Posterior vena cava (tissue), 2 donors: ENCODE data around the gene CCDC183. TPM values are rescaled to one million over a fixed set of nuclear protein-coding genes. Genes with fewer than 3 reads are reported as not detected.

Experiments used
- DNase-seq: peaks from one replicate; pipeline ENCODE4 v3.0.0-alpha.2; 2020; ENCODE audit warnings: low spot score
- intact Hi-C, 2 donors: fragments of 100-400 bp; cut with DNase I; formaldehyde crosslinking; loops; one replicate each; pipeline versions ENCODE4 v1.14.1 to v1.14.2; 2022 to 2023
- total RNA-seq, 2 donors: library from RNA; stranded (reverse); fragmentation: NEBNext Ultra II Directional; extraction: Animal tissue kit (Norgen Biotek cat#: 25700); gene quantifications; one replicate each; pipeline ENCODE4 v1.2.1, GENCODE V29; 2021
- donor health status: DM: yes; HTN: yes; CAD: no.
- donor health status: DM: yes; HTN: yes; CAD: no.

Gene CCDC183
- total RNA-seq, 2 donors from 2014 or later = 0.29 to 0.42 TPM

DNA sequence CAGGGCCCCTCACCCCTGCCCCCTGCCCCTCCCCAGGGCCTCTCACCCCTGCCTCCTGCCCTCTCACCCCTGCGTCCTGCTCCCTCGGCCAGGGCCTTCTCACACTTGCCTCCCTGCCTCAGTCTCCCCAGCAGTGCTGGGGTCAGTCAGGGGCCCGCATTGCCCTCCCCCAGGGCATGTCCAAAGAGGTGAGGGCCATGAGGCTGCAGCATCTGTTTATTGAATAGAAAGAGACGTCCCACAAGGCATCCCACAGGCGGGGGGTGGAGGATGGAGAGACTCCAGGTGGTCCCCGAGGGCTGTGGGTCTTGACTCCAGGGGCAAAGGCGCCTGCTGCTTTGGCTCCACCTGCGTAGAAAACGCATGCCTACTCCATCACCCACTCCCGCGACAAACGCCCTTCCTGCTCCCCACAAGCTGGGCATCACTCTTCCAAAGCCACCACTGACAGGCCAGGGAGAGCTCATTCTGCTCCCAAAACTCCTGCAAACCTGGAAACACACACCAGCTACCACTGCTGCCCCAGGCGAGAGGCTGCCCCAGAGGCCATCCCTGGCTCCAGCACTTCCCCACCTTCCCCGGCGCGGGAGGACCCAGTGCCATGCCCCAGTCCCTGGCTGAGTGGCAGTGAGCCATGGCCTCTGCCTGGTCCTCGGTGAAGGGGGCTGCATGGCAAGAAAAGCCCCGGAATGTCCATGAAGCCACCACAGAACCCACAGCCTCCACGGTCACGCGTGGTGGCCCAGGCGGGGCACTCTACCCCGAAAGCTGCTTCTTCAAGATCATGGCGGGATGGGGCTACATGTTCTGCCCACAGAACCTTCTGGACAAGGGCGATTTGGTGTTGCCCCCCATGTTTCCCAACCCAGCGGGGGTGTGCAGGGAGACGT is 36.5 kb upstream of the CCDC183 start:
- intact Hi-C loops = loop anchor here in 1 of 2 donors (10.0 kb wide), 1 partner anchor 585 kb away; no protein-coding TSS in a partner anchor
- DNase-seq = peak; percentile 64

DNA sequence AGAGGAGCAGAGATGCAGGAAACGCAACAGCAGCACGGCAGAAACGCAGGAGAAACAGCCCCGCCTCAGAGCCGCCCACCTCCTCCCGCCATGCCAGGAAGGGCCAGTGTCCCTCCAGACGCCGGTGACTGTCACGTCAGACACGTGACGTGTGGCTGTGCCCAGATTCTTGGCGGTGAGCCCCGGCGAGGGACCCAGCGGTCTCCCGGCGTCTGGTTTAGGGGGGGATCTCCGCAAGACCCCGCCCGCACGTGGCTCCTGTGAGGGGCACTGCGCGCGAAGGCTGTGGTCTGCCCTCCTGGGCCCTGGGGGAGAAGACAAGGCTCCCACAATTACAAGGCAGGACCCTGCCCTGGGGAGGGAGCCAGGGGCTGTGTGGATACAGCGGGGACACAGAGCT is 35.7 kb upstream of the CCDC183 start:
- intact Hi-C loops = loop anchor here in 1 of 2 donors (10.0 kb wide), 1 partner anchor 586 kb away; no protein-coding TSS in a partner anchor
- peak; percentile 67 for DNase-seq

DNA sequence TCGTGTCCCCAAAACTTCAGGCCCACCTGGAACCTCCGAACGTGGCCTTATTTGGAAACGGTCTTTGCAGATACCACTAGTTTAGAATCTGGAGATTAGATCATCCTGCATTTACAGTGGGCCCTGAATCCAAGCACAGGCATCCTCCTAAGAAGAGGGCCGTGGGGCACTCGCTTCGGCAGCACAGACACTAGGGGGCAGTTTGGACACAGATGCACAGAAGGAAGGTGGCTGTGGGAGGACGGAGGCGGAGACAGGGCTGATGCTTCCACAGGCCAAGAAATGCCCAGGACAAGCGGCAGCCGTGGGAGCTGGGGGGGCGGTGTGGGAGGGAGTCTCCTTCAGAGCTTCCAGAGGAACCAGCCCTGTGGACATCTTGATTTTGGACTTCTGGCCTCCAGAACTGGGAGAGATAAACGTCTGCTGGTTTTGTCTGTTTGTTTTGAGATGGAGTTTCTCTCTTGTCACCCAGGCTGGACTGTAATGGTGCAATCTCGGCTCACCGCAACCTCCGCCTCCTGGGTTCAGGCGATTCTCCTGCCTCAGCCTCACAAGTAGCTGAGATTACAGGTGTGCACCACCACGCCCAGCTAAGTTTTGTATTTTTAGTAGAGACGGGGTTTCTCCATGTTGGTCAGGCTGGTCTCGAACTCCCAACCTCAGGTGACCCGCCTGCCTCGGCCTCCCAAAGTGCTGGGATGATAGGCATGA is 35.1 kb upstream of the CCDC183 start:
- intact Hi-C loops = loop anchor here in 1 of 2 donors (10.0 kb wide), 1 partner anchor 586 kb away; no protein-coding TSS in a partner anchor
- peak; percentile 85 for DNase-seq

DNA sequence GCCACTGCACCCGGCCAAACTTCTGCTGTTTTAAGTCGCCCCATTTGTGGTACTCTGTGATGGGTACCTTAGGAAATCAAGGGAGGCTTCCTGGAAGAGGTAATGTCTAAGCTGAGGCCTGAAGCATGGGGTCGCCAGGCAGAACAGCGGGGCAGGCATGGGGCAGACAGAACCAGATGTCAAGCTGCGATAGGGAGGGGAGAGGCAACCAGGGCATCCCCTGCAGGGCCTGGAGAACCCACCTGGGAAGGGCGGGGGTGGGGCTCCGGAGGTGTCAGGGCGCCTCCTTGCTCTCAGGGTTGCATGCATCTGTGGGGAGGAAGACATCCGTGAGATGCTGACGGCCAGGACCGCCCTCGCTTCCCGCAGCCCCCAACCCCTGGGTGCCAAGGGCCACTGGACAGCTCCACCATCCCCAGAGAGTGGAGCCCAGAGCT is 34.6 kb upstream of the CCDC183 start:
- DNase-seq = peak; percentile 55
- intact Hi-C loops = loop anchor here in 1 of 2 donors (10.0 kb wide), 1 partner anchor 587 kb away; no protein-coding TSS in a partner anchor

DNA sequence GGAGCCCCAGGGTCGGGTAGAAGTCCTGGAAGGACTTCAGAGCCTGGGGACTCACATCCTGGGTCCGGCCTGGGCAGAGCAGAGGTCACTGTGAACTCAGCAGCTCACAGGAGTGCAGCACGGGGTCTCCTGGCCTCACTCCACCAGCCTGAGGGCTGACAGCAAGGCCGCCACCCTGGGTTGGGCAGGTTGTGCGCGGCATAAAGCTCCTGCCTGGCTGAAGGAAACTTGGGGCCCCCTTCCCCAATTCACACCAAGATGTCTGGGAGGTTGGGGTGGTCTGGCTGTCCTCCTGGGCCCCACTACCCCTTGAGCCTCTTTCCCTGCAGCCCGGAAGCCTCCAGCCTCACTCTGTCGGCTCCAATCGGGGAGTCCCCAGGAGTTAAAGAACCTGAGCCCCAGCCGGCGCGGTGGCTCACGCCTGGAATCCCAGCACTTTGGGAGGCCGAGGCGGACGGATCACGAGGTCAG is 33.9 kb upstream of the CCDC183 start:
- intact Hi-C loops = loop anchor here in 1 of 2 donors (10.0 kb wide), 1 partner anchor 587 kb away; no protein-coding TSS in a partner anchor
- DNase-seq = peak; percentile 52

DNA sequence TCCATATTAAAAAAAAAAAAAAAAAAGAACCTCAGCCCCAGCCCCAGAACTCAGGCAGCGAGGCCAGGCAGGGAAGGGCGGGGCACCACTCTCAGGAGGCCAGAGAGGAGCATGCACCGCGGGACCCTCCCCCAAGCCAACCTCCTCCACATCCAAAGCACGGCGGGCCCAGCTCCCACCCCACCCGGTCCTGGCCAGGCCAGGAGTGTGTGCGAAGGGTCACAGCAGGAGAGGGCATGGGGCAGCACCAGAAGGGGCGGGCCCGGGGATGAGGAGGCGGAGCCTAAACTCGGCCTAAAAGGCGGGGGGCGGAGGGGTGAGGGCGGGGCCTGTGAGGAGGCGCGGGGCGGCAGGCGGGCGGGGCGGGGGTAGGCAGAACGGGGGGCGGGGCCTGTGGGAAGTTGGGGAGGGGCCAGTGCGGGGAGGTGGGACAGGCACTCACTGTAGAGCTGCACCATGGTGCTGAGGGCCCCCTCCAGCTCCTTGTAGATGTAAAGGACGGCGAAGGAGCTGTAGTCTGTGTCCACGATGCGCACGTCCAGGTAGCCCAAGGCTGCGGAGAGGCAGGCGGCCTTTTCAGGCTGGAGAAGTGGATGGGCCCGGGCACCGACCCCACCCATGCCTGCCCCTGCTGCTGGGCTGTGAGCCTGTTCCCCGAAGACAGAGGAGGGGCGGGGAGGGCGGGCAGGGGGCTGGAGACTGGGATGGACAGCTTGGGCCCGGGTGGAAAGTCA is 33.1 kb upstream of the CCDC183 start:
- intact Hi-C loops = loop anchor here in 1 of 2 donors (10.0 kb wide), 1 partner anchor 588 kb away; no protein-coding TSS in a partner anchor
- peak; percentile 81 for DNase-seq

DNA sequence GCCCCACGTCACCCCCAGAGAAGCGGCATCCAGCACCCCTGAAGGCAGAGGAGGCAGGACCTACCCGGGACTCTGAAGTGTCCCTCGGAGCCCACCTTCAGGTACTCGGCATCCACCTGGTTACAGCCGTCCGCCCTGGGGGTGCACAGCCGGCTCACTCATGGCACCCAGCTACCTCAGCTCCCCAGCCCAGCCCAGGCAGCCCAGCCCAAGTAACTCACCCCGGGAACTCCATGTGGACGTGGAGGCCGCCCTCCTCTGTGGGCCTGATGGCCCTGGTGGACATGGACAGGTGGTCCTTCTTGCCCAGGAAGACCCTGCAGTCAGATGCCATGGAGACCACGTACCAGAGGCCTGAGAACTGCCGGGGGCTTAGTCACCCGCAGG is 32.5 kb upstream of the CCDC183 start:
- intact Hi-C loops = loop anchor here in 1 of 2 donors (10.0 kb wide), 1 partner anchor 589 kb away; no protein-coding TSS in a partner anchor
- DNase-seq = peak; percentile 80

DNA sequence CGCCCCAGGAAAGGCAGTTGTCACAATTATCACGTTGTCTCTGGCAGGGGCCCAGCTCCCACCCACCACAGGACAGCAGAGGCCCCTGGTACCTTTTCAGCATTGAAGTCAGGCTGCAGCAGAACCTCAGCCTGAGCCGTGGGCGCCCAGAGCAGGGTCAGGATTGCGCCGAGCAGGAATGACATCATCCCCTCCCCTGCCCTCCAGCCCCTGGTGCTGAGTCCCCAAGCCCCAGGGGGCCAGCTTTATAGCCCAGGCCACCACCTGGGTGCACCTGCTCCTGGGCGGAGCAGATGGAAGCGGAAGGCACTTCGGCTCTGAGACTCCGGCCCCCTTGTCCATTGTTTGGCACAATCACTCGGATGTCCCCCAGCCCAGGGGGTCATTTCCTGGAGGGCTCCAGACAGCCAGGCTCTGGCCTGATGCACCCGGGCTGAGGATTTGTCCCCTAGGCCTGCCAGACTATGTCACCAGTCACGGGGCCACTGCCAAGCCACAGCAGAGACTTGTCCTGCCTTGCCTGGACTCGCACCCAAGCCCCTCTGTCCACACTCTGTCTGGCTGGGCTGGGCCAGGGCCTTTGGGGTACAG is 31.7 kb upstream of the CCDC183 start, which contains the start of gene LCN15:
Gene LCN15 (minus strand): TSS at position 218 of the 591 bp plus-strand sequence. CDS start 30 bp downstream, at position 188.
- peak; percentile 48 for DNase-seq
- intact Hi-C loops = loop anchor here in 1 of 2 donors (10.0 kb wide), 1 partner anchor 590 kb away; no protein-coding TSS in a partner anchor

DNA sequence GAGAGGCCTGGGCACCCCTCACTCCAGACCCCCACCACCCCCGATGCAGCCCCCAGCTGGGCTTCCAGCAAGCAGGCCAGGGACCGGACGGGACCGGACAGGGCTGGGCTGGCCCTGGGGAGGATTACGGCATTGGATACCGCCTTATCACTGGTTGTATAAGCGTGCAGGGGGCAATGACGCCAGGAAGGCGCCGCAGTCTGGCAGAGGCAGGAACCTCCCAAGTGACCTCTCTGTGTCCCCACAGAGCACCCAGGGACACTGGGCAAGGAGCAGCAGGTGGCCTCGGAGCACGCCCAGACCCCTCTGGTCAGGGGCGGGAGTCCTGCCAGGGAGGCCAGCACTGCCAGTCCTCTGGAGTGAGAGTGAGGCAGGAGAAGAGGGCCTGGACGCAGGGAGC is 31.1 kb upstream of the CCDC183 start:
- intact Hi-C loops = loop anchor here in 1 of 2 donors (10.0 kb wide), 1 partner anchor 590 kb away; no protein-coding TSS in a partner anchor
- peak; percentile 82 for DNase-seq

DNA sequence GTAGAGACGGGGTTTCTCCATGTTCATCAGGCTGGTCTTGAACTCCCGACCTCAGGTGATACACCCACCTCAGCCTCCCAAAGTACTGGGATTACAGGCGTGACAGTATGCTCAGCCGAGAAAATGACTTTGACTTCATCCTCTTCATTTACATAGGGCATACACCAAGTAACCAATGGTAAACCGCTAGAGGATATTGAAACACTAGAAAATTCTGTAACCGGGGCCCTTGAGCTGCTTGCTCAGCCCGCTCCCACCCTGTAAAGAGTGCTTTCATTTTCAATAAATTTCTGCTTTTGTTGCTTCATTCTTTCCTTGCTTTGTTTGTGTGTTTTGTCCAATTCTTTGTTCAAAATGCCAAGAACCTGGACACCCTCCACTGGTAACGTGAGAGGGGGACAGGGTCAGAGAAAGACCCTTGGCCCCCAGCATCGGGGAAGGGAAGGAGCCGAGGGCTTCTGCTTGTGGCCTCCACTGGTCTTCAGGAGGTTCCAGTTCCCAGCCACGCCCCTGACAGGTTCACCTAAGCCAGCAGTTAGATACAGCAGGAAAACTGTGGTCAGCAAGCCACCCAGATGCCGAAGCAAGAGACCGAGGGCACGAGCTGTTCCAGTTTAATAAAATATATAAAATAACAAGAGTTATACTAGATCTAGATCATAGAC is 30.3 kb upstream of the CCDC183 start:
- intact Hi-C loops = loop anchor here in 1 of 2 donors (10.0 kb wide), 1 partner anchor 591 kb away; no protein-coding TSS in a partner anchor
- peak; percentile 25 for DNase-seq

DNA sequence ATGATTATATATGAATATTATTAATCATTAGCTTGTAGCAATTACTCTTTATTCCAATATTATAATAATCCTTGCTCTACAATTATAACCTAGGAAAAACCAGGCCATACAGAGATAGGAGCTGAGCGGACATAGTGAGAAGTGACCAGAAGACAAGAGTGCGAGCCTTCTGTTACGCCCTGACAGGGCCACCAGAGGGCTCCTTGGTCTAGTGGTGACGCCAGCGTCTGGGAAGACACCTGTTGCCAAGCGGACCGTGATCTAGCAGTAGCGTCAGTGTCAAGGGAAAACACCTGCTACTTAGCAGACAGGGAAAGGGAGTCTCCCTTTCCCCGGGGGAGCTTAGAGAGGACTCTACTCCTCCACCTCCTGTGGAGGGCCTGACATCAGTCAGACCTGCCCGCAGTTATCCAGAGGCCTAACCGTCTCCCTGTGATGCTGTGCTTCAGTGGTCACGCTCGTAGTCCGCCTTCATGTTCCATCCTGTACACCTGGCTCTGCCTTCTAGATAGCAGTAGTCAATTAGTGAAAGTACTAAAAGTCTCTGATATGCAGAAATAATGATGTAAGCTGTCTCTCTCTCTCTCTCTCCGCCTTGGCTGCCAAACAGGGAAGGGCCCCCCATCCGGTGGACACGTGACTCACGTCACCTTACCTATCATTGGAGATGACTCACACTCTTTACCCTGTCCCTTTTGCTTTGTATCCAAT is 29.6 kb upstream of the CCDC183 start:
- peak; percentile 68 for DNase-seq
- intact Hi-C loops = loop anchor here in 1 of 2 donors (10.0 kb wide), 1 partner anchor 592 kb away; no protein-coding TSS in a partner anchor

DNA sequence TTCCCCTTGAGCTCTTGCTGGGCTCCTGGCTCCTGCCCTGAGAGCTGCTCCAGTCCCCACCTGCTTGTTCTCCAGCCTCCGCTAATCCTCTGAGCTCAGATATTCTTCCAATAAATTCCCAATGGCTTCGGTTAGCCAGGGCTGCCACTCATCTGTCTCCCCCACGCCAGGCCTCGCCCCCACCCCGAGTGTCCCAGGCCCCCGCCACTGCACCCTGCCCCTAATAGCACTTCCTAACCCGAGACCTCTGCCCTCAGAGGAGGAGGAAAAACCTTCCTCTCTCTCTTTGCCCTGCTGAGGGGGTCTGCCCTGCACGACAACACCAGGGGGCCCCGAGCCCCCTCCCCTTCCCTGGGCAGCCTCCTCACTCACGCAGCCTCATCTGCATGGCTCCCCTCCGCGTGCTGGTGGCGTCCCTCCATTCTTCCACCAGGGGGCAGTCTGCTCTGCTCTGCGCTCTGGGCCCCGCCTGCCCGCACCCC is 26.4 kb upstream of the CCDC183 start:
- intact Hi-C loops = loop anchor here in 1 of 2 donors (1.0 to 10.0 kb wide), 2 partner anchors 24 to 595 kb away; no protein-coding TSS in a partner anchor
- peak; percentile 76 for DNase-seq

DNA sequence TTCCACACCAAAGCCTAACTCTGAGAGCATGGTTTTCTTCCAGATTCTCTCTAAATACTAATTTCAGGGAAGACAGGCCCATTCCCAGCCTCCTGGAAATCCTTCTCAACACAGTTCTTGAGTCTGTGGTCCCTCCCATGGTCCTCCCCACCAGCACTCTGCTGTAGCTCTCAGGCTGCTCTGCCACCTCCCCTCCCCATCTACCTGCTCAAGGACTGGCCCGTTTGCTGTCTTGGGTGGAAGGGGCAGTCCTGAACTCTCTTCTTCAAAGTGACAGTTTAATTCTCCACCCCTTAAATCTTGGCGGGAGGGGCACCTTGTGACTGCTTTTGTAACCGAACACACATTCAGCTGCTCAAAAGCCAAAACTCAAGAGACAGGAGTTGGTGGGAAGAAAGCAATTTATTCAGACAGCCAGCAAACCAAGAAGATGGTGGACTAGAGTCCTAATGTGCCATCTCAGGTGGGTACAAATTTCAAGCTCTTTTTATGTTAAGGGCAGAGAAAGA is 24.2 kb upstream of the CCDC183 start:
- peak; percentile 38 for DNase-seq
- intact Hi-C loops = no loop called here

DNA sequence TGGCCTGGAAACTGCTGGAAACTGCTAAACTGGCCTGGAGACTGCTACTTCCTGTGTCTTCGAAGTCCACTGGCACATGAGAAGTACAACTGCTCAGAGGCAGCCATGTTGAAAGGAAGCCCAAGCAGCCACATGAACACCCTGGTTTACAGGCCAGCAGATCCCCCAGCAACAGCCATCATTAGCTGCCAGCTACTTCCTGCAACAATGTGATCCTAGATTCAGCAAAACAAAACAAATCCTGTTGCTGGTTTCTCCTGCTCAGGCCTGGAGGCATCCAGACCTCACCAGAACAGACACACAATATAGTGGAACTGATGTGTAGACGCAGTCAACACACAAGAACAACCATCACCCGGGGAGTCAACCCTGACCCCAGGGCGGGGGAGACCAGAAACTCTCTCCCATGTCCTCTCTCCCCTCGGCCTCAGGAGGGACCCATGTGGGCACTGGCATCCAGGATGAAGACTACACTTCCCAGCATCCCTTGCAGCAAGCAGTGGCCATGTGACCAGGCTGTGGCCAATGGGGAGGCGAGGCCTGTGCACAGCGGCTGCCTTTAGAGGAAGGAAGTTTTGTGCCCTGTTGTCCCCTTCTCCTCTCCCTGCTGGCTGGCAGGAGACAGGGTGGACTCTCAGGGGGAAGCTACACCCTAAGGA is 22.6 kb upstream of the CCDC183 start:
- DNase-seq = peak; percentile 80
- intact Hi-C loops = no loop called here

DNA sequence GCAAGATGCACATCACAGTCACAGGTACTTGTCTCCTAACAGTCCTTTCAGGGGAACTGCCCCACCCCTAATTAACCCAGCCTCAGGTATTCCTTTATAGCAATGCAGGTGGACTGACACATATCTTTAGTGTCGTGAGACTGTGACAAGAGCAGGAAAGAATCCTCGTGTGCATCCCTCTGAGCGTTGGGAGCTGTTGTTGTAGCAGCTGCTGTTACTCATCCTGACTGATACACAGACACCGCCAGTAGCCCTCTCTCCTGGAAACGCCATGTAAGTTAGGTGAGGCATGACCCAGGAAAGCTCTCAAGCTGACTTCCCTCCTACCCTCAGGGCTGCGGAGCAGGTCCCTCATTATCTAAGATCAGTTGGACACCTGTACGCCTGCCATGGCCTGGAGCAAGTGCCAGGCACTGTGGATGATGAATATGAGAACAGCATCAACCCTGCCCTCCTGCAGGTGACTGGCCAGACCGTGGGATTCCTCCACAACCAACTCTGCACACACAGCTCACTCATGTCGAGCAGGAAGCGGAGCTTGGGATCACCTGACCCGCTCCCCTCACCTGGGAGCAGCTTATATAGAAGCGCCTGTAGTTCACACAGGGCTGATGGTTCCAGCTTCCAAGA is 21.6 kb upstream of the CCDC183 start:
- intact Hi-C loops = no loop called here
- peak; percentile 43 for DNase-seq

DNA sequence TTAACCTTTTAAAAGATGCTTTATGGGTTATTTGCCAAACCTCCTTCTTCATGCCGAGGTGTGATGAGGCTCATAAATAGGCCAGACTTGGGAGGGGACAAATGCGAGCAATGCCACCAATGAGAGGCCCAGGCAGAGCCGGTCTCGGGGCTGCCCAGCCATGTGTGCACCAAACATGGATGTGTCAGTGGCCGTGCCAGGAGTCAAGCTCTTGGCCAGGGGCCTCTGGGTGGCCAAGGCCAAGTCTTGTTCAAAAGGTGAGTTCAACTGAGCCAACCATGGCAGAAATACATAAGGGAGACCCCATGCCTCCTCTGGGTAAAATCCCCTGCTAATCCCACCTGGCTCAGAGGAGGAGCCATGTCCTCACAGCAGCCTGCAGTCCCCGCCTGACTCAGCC is 20.9 kb upstream of the CCDC183 start:
- DNase-seq = peak; percentile 69
- intact Hi-C loops = no loop called here
